ENCODE results near the gene CSGALNACT2. TPM values are rescaled to one million over a fixed set of nuclear protein-coding genes. Genes with fewer than 3 reads are reported as not detected.

Gene CSGALNACT2
- total RNA-seq, 1 donor, result 31.8 TPM

- no peak for TF ChIP-seq CTCF (IDR thresholded peaks at IDR 0.05; ENCODE audit: extremely low read depth, low read depth, low read length)
- H3K4me1 ChIP-seq (ENCODE audit: insufficient read depth, low read length), result peaks cover 26% of the 10 kb centered on the region
- H4K20me1 ChIP-seq (ENCODE audit: insufficient read depth, low read length), result no peaks in the 10 kb centered on the region
- peaks cover 34% of the 10 kb centered on the region for H3K36me3 ChIP-seq (ENCODE audit: insufficient read depth, low read length)
- no peaks in the 10 kb centered on the region for H3K9me3 ChIP-seq (ENCODE audit: low read depth, low read length)
- no peak overlapping the region for H3K4me2 ChIP-seq (ENCODE audit: insufficient read depth, low read length)
- peaks cover 71% of the 10 kb centered on the region for H3K79me2 ChIP-seq (ENCODE audit: insufficient read depth, low read length)
- no peak for DNase-seq (ENCODE audit: insufficient read length, low spot score, missing footprints)
- no peaks in the 10 kb centered on the region for H3K27me3 ChIP-seq (ENCODE audit: insufficient read depth, low read length)
- no peak overlapping the region for H3K4me3 ChIP-seq (ENCODE audit: insufficient read depth, low read length)
- H3K27ac ChIP-seq (ENCODE audit: low read depth, low read length), result no peak overlapping the region
- H2AFZ ChIP-seq (ENCODE audit: low read length), result no peak overlapping the region
These were observed 24.4 kb downstream of the CSGALNACT2 start for GRCh38 chr10:43162604-43163003.

DNA sequence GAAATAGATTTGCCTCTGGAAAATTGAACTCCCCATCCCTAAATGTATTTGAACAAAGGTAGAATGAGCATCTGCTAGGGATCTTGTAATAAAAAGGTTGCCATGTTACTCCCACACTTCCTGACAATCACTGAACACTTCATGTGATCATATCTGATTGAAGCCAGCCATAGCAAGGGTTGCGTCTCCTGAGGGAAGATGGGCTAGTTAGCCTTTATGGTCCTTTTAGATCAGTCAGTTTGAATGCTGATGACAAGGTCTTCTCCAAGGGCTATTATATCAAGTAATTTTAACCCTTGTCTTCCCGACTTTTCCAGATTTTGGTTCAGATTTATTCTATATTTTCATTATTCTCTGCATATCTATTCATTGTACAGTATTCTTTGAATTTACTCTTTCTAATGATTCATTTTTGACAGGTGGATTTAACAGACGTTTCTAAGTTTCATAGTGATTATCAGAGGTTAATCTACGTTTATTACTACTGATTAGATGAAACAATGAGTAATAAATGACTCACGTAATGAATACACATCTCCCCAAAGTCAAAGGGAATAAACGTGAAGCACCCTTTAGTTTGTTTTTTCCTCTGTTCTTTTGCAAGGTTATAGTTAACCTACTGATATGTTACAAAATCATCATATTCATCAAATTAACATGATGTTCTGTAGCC, 28.1 kb downstream of the CSGALNACT2 start:
- Histone ChIP-seq H4K20me1 (ENCODE audit: insufficient read depth, low read length) (peaks cover 3% of the 10 kb centered on the region), H3K4me2 (ENCODE audit: insufficient read depth, low read length) (no peak overlapping the region), H3K27ac (ENCODE audit: low read depth, low read length) (no peak overlapping the region), H2AFZ (ENCODE audit: low read length) (no peak overlapping the region), H3K36me3 (ENCODE audit: insufficient read depth, low read length) (peaks cover 53% of the 10 kb centered on the region), H3K79me2 (ENCODE audit: insufficient read depth, low read length) (peaks cover 72% of the 10 kb centered on the region), H3K4me1 (ENCODE audit: insufficient read depth, low read length) (peaks cover 4% of the 10 kb centered on the region), H3K4me3 (ENCODE audit: insufficient read depth, low read length) (no peak overlapping the region), H3K9me3 (ENCODE audit: low read depth, low read length) (no peaks in the 10 kb centered on the region), H3K27me3 (ENCODE audit: insufficient read depth, low read length) (no peaks in the 10 kb centered on the region)
- TF ChIP-seq CTCF (IDR thresholded peaks at IDR 0.05; ENCODE audit: extremely low read depth, low read depth, low read length), result no peak
- DNase-seq (ENCODE audit: insufficient read length, low spot score, missing footprints), result no peak

GRCh38 chr10:43166880-43167497, 28.7 kb downstream of the CSGALNACT2 start:
- Histone ChIP-seq H3K79me2 (ENCODE audit: insufficient read depth, low read length) (peaks cover 69% of the 10 kb centered on the region), H3K9me3 (ENCODE audit: low read depth, low read length) (no peaks in the 10 kb centered on the region), H3K4me3 (ENCODE audit: insufficient read depth, low read length) (no peak overlapping the region), H4K20me1 (ENCODE audit: insufficient read depth, low read length) (peaks cover 3% of the 10 kb centered on the region), H3K4me2 (ENCODE audit: insufficient read depth, low read length) (no peak overlapping the region), H3K4me1 (ENCODE audit: insufficient read depth, low read length) (peaks cover 2% of the 10 kb centered on the region), H3K27ac (ENCODE audit: low read depth, low read length) (no peak overlapping the region), H2AFZ (ENCODE audit: low read length) (no peak overlapping the region), H3K27me3 (ENCODE audit: insufficient read depth, low read length) (no peaks in the 10 kb centered on the region), H3K36me3 (ENCODE audit: insufficient read depth, low read length) (peaks cover 54% of the 10 kb centered on the region)
- no peak for DNase-seq (ENCODE audit: insufficient read length, low spot score, missing footprints)
- no peak for TF ChIP-seq CTCF (IDR thresholded peaks at IDR 0.05; ENCODE audit: extremely low read depth, low read depth, low read length)

DNA sequence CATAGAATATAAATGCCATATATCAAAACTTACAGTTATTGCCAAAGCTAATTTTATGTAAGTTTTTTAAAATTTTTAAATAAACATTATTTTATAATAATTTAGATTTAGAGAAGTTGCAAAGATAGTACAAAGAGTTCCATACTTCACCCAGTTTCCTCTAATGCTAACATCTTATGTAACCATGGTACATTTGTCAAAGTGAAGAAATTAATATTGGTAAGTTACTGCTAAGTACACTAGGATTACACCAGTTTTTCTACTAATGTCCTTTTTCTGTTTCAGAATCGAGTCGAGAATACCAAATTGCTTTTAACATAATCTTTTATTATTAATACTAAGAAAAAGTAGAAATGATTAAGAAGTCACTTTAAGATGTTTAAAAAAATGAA, 29.2 kb downstream of the CSGALNACT2 start:
- Histone ChIP-seq H3K27me3 (ENCODE audit: insufficient read depth, low read length) (no peaks in the 10 kb centered on the region), H3K4me3 (ENCODE audit: insufficient read depth, low read length) (no peak overlapping the region), H3K36me3 (ENCODE audit: insufficient read depth, low read length) (peaks cover 54% of the 10 kb centered on the region), H3K27ac (ENCODE audit: low read depth, low read length) (no peak overlapping the region), H4K20me1 (ENCODE audit: insufficient read depth, low read length) (peaks cover 3% of the 10 kb centered on the region), H3K79me2 (ENCODE audit: insufficient read depth, low read length) (peaks cover 68% of the 10 kb centered on the region), H3K4me2 (ENCODE audit: insufficient read depth, low read length) (no peak overlapping the region), H3K4me1 (ENCODE audit: insufficient read depth, low read length) (peaks cover 2% of the 10 kb centered on the region), H3K9me3 (ENCODE audit: low read depth, low read length) (no peaks in the 10 kb centered on the region), H2AFZ (ENCODE audit: low read length) (no peak overlapping the region)
- no peak for TF ChIP-seq CTCF (IDR thresholded peaks at IDR 0.05; ENCODE audit: extremely low read depth, low read depth, low read length)
- no peak for DNase-seq (ENCODE audit: insufficient read length, low spot score, missing footprints)
